HepG2 (cell line): Measurements from ENCODE around the gene CLASP2. TPM values are rescaled to one million over a fixed set of nuclear protein-coding genes. Genes with fewer than 3 reads are reported as not detected.

ENCODE experiments used
- ATAC-seq: fragments of 200-7000 bp; cut with Tn5 transposase; 3 replicates; pipeline ENCODE4 v1.9.1; 2020; ENCODE audit warnings: mild to moderate bottlenecking, moderate library complexity
- BruUV-seq: library from RNA; stranded (reverse); fragments of 400-500 nt; replicated peaks from 2 replicates; lab custom pipeline; 2021; lab: Mats Ljungman, UMichigan
- CTCF ChIA-PET: fragments of 300-600 bp; formaldehyde crosslinking; extraction: SDS; loops from one replicate; lab custom pipeline; 2021; ENCODE audit warnings: low total read pairs, inconsistent platforms, low intra/inter-chr PET ratio; lab: Yijun Ruan, JAX
- POLR2A ChIA-PET: fragments of 350-600 bp; sonication (Branson Sonifier 250); formaldehyde crosslinking; loops from one replicate; lab custom pipeline; 2020; ENCODE audit warnings: antibody characterized with exemption, inconsistent platforms; lab: Yijun Ruan, JAX
- DNase-seq: peaks from one replicate; pipeline ENCODE4 v3.0.0-alpha.2; 2015; ENCODE audit warnings: low spot score
- FAIRE-seq: peaks from 3 replicates; lab custom pipeline; 2011; peaks lifted over from hg19 to GRCh38; lab: Jason Lieb, UNC
- H2AFZ ChIP-seq: one replicate; pipeline ENCODE4 v1.6.1; 2011; ENCODE audit warnings: low read length, inconsistent platforms
- H3K27ac ChIP-seq: fragments of 300-600 bp; 3 replicates; pipeline ENCODE4 v1.8.0; 2011; ENCODE audit warnings: mixed run types, mild to moderate bottlenecking, mixed read lengths, low read length, inconsistent platforms; ENCODE audit not compliant: insufficient read depth; ENCODE audit errors: extremely low read length
- H3K27me3 ChIP-seq, 2 experiments: fragments of 200-600 bp in 1 of 2; 2 replicates in 1 of 2; 3 replicates in 1 of 2; pipeline versions ENCODE4 v1.6.0 to v1.8.0; 2011; ENCODE audit warnings: low read length in 2 of 2, mild to moderate bottlenecking in 2 of 2, moderate library complexity in 2 of 2, inconsistent platforms in 1 of 2; ENCODE audit not compliant: insufficient read depth in 2 of 2, control insufficient read depth in 1 of 2
- H3K36me3 ChIP-seq, 2 experiments: fragments of 200-600 bp in 1 of 2; replicated peaks in 1 of 2; 2 replicates in 1 of 2; 3 replicates in 1 of 2; pipeline versions ENCODE4 v1.5.1 to v1.8.0; 2011; ENCODE audit warnings: low read length in 2 of 2, inconsistent platforms in 1 of 2; ENCODE audit not compliant: insufficient read depth in 2 of 2, control insufficient read depth in 1 of 2
- H3K4me1 ChIP-seq: 2 replicates; pipeline ENCODE4 v1.5.1; 2012; ENCODE audit warnings: low read length, inconsistent platforms; ENCODE audit not compliant: insufficient read depth
- H3K4me2 ChIP-seq: 2 replicates; pipeline ENCODE4 v1.6.0; 2011; ENCODE audit warnings: low read depth, low read length, inconsistent platforms
- H3K4me3 ChIP-seq, 3 experiments: fragments of 200-600 bp in 1 of 3; sonication (generic), shearing (Covaris generic) in 1 of 3; replicated peaks in 1 of 3; 2 replicates each; pipeline ENCODE4 v1.5.1; 2011 to 2016; ENCODE audit warnings: low read length in 3 of 3, inconsistent platforms in 2 of 3, low read depth in 2 of 3, mild to moderate bottlenecking in 2 of 3, control low read depth in 1 of 3, mixed read lengths in 1 of 3; ENCODE audit not compliant: insufficient read depth in 1 of 3
- H3K79me2 ChIP-seq: one replicate; pipeline ENCODE4 v1.6.1; 2011; ENCODE audit warnings: low read length, inconsistent platforms; ENCODE audit not compliant: insufficient read depth
- H3K9ac ChIP-seq: 2 replicates; pipeline ENCODE4 v1.6.0; 2011; ENCODE audit warnings: mild to moderate bottlenecking, low read depth, low read length, inconsistent platforms; ENCODE audit not compliant: insufficient read depth
- H3K9me3 ChIP-seq: 2 replicates; pipeline ENCODE4 v1.5.1; 2012; ENCODE audit warnings: mild to moderate bottlenecking, low read length
- H4K20me1 ChIP-seq: 2 replicates; pipeline ENCODE4 v1.6.0; 2011; ENCODE audit warnings: inconsistent platforms, mild to moderate bottlenecking, low read length, moderate library complexity; ENCODE audit not compliant: insufficient read depth
- FOXK1 ChIP-seq: sonication (generic); formaldehyde crosslinking; IDR thresholded peaks from 2 replicates; pipeline ENCODE4 v1.4.0; 2020; ENCODE audit warnings: low read depth, missing genetic modification reagents, borderline replicate concordance
- FOXP1 ChIP-seq, 2 experiments: fragments of 450-650 bp in 1 of 2; IDR thresholded peaks; 2 replicates each; pipeline ENCODE4 v1.6.1; 2017 to 2018; ENCODE audit warnings: antibody characterized with exemption in 1 of 2
- RFX1 ChIP-seq: fragments of 450-650 bp; IDR thresholded peaks from 2 replicates; pipeline ENCODE4 v1.6.1; 2017
- TGIF2 ChIP-seq: IDR thresholded peaks from 2 replicates; pipeline ENCODE4 v1.6.1; 2016; ENCODE audit warnings: control low read depth, missing compliant biosample characterization
- THYN1 ChIP-seq: sonication (generic); formaldehyde crosslinking; IDR thresholded peaks from 2 replicates; pipeline ENCODE4 v1.8.1; 2023; ENCODE audit warnings: low read depth, mild to moderate bottlenecking, moderate library complexity, missing genetic modification reagents, borderline replicate concordance
- ZFX ChIP-seq: sonication (generic); formaldehyde crosslinking; IDR thresholded peaks from 2 replicates; pipeline ENCODE4 v1.4.0; 2020; ENCODE audit warnings: mild to moderate bottlenecking, low read depth, missing genetic modification reagents, moderate library complexity
- ZNF7 ChIP-seq: IDR thresholded peaks from 2 replicates; pipeline ENCODE4 v1.6.1; 2016; ENCODE audit warnings: missing biosample characterization, missing genetic modification reagents
- WGBS: methylation state at CpG from one replicate; pipeline ENCODE4 v1.1.6; 2017; ENCODE audit warnings: low lambda C conversion rate; 5-methylcytosine and 5-hydroxymethylcytosine counted together
- in situ Hi-C: cut with HindIII; loops from 2 replicates; pipeline ENCODE4 v1.10.0; 2017; ENCODE audit warnings: low pct_unique_long_range_greater_than_20kb; ENCODE audit not compliant: extremely low pct_ligation_motif_present
- intact Hi-C: fragments of 100-400 bp; cut with micrococcal nuclease; formaldehyde crosslinking; loops from one replicate; pipeline ENCODE4 v1.10.0; 2022; ENCODE audit not compliant: unreplicated experiment
- polyA plus RNA-seq, 8 experiments: library from polyadenylated mRNA; depleted of rRNA in 3 of 8; stranded (reverse) in 7 of 8; unstranded in 1 of 8; fragments of >200 nt; fragmentation: Illumina TruSeq in 4 of 8; extraction: Trizol in 4 of 8; gene quantifications; 2 replicates each; pipeline versions ENCODE4 v1.2.1 to v1.2.3, GENCODE V29; 2011 to 2016; ENCODE audit warnings: low read depth in 4 of 8, missing spikeins in 1 of 8, mixed read lengths in 1 of 8; ENCODE audit not compliant: insufficient read depth in 1 of 8
- total RNA-seq, 5 experiments: library from RNA; depleted of rRNA; stranded (reverse); fragments of >200 nt; fragmentation: Illumina TruSeq; extraction: Trizol; gene quantifications; 2 replicates each; pipeline ENCODE4 v1.2.3, GENCODE V29; 2016; ENCODE audit warnings: low read depth in 1 of 5

The CLASP2 gene
- total and polyA plus RNA-seq, 2 of the 13 experiments (the other 11 are each of a cell fraction or from before 2014, with no cell fraction given), result 15.7 to 34.8 TPM

DNA sequence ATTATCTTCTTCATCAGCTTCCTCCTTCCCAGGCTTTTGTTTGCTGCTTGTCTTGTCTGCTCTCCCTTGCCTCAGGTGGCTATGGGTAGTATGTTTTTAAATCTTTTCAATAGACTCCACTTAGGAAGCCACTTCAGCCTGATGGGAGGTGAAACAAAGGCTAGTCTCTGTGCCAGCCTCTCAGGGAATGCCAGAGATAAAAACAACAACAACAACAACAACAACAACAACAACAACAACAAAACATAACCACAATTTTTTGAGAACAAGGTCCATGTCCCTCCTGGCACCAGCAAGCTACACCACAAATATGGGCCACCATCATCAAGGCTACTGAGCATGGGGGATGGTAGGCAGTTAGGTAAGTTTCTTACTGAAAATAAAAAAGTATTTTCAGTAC is 213.0 kb downstream of the CLASP2 start:
- H4K20me1 ChIP-seq, result no peaks in the 10 kb centered on the region
- BruUV-seq, result no TSS peak
- no peak overlapping the region for H3K27ac ChIP-seq
- ChIA-PET POLR2A (no interaction called here), CTCF (no interaction called here)
- H3K4me2 ChIP-seq, result no peak overlapping the region
- H3K9me3 ChIP-seq, result no peaks in the 10 kb centered on the region
- no peak for DNase-seq
- no peaks in the 10 kb centered on the region for H3K79me2 ChIP-seq
- H3K27me3 ChIP-seq, result no peaks in the 10 kb centered on the region
- in situ Hi-C loops, result no loop called here
- FAIRE-seq, result no peak
- peaks cover 3 to 10% of the 10 kb centered on the region in 2 experiments; a peak in 1 of 5 replicates for H3K36me3 ChIP-seq
- ATAC-seq, result no peak
- H3K9ac ChIP-seq, result no peak overlapping the region
- intact Hi-C loops, result no loop called here
- no peaks in the 10 kb centered on the region for H3K4me1 ChIP-seq
- TF ChIP-seq ZNF7 (CRISPR knock-in tag) (no peak), FOXP1 (IDR thresholded peaks at IDR 0.05) (peak; percentile 89), FOXP1 (CRISPR knock-in tag; IDR thresholded peaks at IDR 0.05) (no peak)
- no peak overlapping the region for H2AFZ ChIP-seq
- H3K4me3 ChIP-seq, result no peak overlapping the region

DNA sequence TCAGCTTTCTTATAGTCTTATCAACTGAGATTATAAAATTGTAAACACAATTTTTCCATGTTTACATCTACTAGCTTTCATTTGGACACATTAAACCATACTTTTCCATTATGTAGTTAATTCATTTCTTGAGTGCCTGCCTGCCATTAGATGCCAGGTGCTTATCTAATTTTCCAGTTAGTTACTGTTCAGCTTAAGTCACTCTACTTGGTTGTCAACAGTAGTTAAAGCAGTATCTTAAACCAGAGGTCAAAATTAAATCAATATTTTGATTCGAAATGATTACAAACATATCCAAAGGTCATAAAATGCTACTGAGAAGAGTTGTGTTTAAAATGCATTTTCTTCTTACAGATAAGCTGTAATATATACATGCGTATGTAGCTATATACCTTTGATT is 221.6 kb downstream of the CLASP2 start:
- H3K4me1 ChIP-seq, result no peaks in the 10 kb centered on the region
- WGBS, result 88% methylated on average over 2 of the region's 2 CpGs
- TF ChIP-seq TGIF2, result no peak
- TF ChIP-seq ZFX (CRISPR knock-in tag), result no peak
- no peak for TF ChIP-seq FOXK1 (CRISPR knock-in tag)
- no peak for TF ChIP-seq RFX1
- no peak for TF ChIP-seq THYN1 (CRISPR knock-in tag)
- no peak overlapping the region for H3K27ac ChIP-seq
- no peaks in the 10 kb centered on the region for H3K79me2 ChIP-seq
- H3K4me3 ChIP-seq, result no peak overlapping the region
- no peak for ATAC-seq
- BruUV-seq, result no TSS peak
- ChIA-PET POLR2A (no interaction called here), CTCF (no interaction called here)
- H3K9me3 ChIP-seq, result no peaks in the 10 kb centered on the region
- no peak overlapping the region for H3K9ac ChIP-seq
- H2AFZ ChIP-seq, result no peak overlapping the region
- FAIRE-seq, result no peak
- H3K4me2 ChIP-seq, result no peak overlapping the region
- in situ Hi-C loops (no loop called here), intact Hi-C loops (no loop called here)
- DNase-seq, result no peak
- H3K27me3 ChIP-seq, result no peaks in the 10 kb centered on the region
- no peaks in the 10 kb centered on the region for H4K20me1 ChIP-seq
- peaks cover 0 to under 1% of the 10 kb centered on the region in 2 experiments; a peak in 1 of 5 replicates for H3K36me3 ChIP-seq
